Skin of body (tissue), 2 donors: ENCODE results near the gene OAS2. TPM values are rescaled to one million over a fixed set of nuclear protein-coding genes. Genes with fewer than 3 reads are reported as not detected.

Experiments
- DNase-seq: peaks from one replicate; lab custom pipeline; 2025; lab: John Stamatoyannopoulos, UW
- total RNA-seq: library from RNA; depleted of rRNA; stranded (reverse); fragments of >200 nt; gene quantifications from one replicate; pipeline ENCODE4 v1.2.3, GENCODE V29; 2014

OAS2 gene
- total RNA-seq, result 2.2 TPM

GRCh38 chr12:112978163-112979040 lies at the start of gene OAS2:
TSS of gene OAS2 (plus strand) at chr12:112978519. CDS start at chr12:112978609, 90 bp downstream.
- peak; percentile 28 for DNase-seq

DNA sequence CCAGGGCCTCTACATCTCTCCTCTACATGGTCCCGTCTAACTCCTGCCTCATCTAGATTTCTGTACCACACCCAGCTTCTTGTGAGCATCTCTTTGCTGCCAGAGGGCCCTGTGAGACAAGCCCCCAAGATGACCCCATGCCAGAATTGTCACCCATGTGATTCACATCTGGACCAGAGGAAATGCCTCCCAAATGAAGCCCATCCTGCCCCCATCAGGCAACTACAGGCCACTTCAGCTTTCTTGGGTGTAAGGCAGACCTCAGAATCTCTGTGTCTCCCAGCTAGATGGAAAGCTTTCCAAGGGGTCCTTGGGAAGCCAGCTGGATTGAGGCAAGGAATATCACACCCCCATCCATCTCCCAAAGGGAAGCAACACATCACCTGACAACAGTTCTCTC lies 49.3 kb upstream of the OAS2 start:
- no peak for DNase-seq

DNA sequence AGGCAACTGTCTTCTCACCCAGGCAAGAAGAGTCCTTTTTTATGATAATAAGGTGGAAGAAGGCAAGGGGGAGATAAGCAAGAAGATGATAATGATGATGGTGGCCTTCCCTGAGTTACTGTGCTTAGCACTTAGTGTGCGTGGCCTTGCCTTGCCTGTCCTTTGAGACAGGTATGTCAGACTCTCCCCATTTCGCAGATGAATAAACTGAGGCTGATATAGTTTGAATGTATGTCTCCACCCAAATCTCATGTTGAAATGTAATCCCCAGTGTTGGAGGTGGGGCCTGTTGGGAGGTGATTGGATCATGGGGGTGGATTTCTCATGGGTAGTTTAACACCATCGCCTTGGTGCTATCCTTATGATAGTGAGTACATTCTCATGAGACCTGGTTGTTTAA lies 48.6 kb upstream of the OAS2 start:
- DNase-seq, result no peak

- no peak for DNase-seq
Observed at GRCh38 chr12:112930350-112930749, 48.0 kb upstream of the OAS2 start.

GRCh38 chr12:112932485-112933128 lies 45.7 kb upstream of the OAS2 start:
- no peak for DNase-seq

- no peak for DNase-seq
Observed at GRCh38 chr12:112933129-112933505, 45.2 kb upstream of the OAS2 start.

- DNase-seq, result no peak
Observed at GRCh38 chr12:112936264-112936663, 42.1 kb upstream of the OAS2 start.

- no peak for DNase-seq
Observed at GRCh38 chr12:112936927-112937326, 41.4 kb upstream of the OAS2 start.

- peak; percentile 86 for DNase-seq
Observed at GRCh38 chr12:112937741-112938719, 40.3 kb upstream of the OAS2 start, which contains the start of gene OAS3. TSS of gene OAS3 (plus strand) at chr12:112938474. CDS start at chr12:112938531, 57 bp downstream.

GRCh38 chr12:112938751-112939150 lies 39.6 kb upstream of the OAS2 start:
- no peak for DNase-seq

- DNase-seq, result no peak
Observed at GRCh38 chr12:112939761-112940381, 38.4 kb upstream of the OAS2 start.

DNA sequence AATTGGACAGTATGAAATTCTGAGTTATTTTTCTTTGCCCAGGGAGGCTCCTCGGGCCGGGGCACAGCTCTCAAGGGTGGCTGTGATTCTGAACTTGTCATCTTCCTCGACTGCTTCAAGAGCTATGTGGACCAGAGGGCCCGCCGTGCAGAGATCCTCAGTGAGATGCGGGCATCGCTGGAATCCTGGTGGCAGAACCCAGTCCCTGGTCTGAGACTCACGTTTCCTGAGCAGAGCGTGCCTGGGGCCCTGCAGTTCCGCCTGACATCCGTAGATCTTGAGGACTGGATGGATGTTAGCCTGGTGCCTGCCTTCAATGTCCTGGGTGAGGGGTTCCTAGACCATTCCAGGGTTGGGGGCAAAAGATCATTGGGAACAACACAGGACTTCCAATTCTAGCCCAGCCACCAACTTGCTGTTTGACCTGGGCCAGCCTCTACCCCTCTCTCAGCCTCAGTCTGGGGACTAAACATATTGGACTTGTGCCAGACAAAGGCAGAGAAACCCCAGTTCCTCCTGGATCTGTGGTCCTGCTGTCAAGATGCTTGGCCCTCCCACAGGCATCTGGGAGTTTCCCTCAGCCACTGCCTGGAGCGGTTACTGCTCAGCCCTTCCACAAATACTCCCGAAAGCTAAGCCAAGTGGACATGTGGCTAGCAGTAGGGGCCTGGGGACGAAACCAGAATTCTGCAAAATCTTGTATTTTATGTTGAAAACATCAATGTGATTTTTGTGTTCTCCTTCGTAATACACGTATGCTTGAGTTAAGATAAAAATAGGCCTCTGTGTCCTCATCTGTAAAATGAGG lies 36.6 kb upstream of the OAS2 start:
- no peak for DNase-seq

- no peak for DNase-seq
Observed at GRCh38 chr12:112942572-112942971, 35.7 kb upstream of the OAS2 start.

DNA sequence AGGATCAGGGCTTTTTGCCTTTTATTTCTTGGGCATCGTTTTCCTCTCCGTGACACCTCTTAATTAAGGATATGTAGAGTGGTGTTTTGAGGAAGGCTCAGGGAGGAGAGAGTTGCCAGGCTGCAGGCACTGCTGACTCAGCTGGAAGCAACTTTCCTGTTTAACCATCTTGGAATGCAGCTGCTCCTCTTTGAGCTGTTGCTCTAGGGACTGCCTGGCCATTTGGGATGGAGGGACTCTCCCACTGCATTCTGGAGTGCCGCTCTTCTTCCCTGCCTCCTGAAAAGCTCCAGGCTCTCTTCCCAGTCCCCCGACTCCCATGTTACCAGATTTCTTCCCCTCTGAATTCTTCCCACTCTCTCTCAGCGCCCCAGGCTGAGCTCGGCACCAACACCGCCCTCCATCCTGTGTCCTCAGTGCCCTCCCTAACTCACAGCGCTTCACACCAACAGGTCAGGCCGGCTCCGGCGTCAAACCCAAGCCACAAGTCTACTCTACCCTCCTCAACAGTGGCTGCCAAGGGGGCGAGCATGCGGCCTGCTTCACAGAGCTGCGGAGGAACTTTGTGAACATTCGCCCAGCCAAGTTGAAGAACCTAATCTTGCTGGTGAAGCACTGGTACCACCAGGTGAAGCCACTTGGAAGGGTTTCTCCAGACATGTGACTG lies 34.2 kb upstream of the OAS2 start:
- DNase-seq, result no peak

- no peak for DNase-seq
Observed at GRCh38 chr12:112945515-112945914, 32.8 kb upstream of the OAS2 start.

DNA sequence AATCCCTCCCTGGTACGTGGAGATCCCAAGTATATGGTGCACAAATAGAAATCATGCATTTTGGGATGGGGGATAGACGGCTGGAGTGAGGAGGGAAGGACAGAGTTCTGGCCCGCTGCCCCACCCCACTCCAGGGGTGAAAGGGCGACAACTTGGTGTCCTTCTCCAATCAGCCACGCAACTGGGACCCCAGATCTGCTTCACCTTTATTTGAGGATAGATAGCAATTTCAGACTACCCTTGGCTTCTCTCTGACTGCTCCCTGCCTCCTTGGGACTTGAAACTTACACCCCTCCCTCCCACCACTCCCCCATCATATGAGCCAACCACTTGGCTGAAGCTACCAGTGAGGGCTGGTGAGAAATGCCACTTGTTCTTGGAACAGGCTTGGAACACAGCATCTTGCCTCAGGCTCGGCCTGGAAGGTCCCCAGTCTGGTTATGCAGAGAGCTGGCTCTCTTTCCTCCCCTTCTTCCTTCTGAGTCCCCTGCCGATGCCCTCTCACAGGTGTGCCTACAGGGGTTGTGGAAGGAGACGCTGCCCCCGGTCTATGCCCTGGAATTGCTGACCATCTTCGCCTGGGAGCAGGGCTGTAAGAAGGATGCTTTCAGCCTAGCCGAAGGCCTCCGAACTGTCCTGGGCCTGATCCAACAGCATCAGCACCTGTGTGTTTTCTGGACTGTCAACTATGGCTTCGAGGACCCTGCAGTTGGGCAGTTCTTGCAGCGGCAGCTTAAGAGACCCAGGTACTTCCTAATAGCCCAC lies 31.9 kb upstream of the OAS2 start:
- no peak for DNase-seq

DNA sequence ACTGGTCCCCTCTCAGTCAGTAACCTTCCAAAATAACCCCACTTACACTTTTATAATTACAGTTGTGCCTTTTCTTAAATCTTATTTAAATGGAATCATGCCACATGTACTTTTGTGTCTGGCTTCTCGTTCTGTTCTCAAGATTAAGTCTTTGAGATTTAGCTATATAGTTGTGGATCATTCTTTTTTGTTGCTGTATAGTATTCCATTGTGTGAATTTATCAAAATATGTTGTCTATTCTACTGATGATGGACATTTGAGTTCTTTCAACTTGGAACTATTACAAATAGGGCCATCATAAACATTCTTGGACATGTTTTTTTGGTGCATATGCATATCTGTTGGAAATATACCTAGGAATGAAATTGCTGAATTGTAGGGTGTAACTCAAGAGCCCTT lies 31.0 kb upstream of the OAS2 start:
- DNase-seq, result no peak

- no peak for DNase-seq
Observed at GRCh38 chr12:112947761-112948160, 30.6 kb upstream of the OAS2 start.

DNA sequence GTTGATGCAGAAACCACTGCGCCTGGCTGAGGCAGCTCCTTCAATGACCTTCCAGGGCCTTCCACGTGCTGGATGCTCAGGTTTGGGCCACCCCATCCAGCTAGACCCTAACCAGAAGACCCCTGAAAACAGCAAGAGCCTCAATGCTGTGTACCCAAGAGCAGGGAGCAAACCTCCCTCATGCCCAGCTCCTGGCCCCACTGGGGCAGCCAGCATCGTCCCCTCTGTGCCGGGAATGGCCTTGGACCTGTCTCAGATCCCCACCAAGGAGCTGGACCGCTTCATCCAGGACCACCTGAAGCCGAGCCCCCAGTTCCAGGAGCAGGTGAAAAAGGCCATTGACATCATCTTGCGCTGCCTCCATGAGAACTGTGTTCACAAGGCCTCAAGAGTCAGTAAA lies 29.5 kb upstream of the OAS2 start:
- no peak for DNase-seq
